Activated naive CD8-positive, alpha-beta T cell treated with anti-CD3 and anti-CD28 coated beads, Interleukin-2, amount 50 U/mL, for 16 hours (primary cell): ENCODE measurements around the gene BRINP1.

Source experiments
- DNase-seq: peaks from one replicate; pipeline ENCODE4 v3.0.0-alpha.2; 2020; ENCODE audit warnings: low read depth, low spot score

BRINP1 gene

GRCh38 chr9:119343059-119343990 is 25.9 kb downstream of the BRINP1 start:
- no peak for DNase-seq

GRCh38 chr9:119339056-119339455 is 30.2 kb downstream of the BRINP1 start:
- no peak for DNase-seq

- DNase-seq: no peak
Observed at GRCh38 chr9:119337573-119337972, 31.7 kb downstream of the BRINP1 start.

- no peak for DNase-seq
Observed at GRCh38 chr9:119334745-119335144, 34.5 kb downstream of the BRINP1 start.

GRCh38 chr9:119333507-119334229 is 35.6 kb downstream of the BRINP1 start:
- DNase-seq: no peak

- DNase-seq: no peak
Observed at GRCh38 chr9:119332522-119332921, 36.7 kb downstream of the BRINP1 start.

GRCh38 chr9:119322184-119322583 is 47.1 kb downstream of the BRINP1 start:
- no peak for DNase-seq

GRCh38 chr9:119318371-119318770 is 50.9 kb downstream of the BRINP1 start:
- no peak for DNase-seq

- no peak for DNase-seq
Observed at GRCh38 chr9:119313846-119314245, 55.4 kb downstream of the BRINP1 start.

- DNase-seq: no peak
Observed at GRCh38 chr9:119310741-119311140, 58.5 kb downstream of the BRINP1 start.

- no peak for DNase-seq
Observed at GRCh38 chr9:119307471-119307870, 61.8 kb downstream of the BRINP1 start.

- no peak for DNase-seq
Observed at GRCh38 chr9:119304555-119304954, 64.7 kb downstream of the BRINP1 start.

GRCh38 chr9:119302988-119303698 is 66.1 kb downstream of the BRINP1 start:
- no peak for DNase-seq

GRCh38 chr9:119298076-119298853 is 71.0 kb downstream of the BRINP1 start:
- no peak for DNase-seq

GRCh38 chr9:119291554-119291953 is 77.7 kb downstream of the BRINP1 start:
- no peak for DNase-seq

- no peak for DNase-seq
Observed at GRCh38 chr9:119289740-119290433, 79.3 kb downstream of the BRINP1 start.

- DNase-seq: no peak
Observed at GRCh38 chr9:119284587-119285337, 84.5 kb downstream of the BRINP1 start.

- no peak for DNase-seq
Observed at GRCh38 chr9:119284118-119284517, 85.1 kb downstream of the BRINP1 start.

GRCh38 chr9:119283078-119283794 is 86.0 kb downstream of the BRINP1 start:
- no peak for DNase-seq
